Sigmoid colon (tissue), 4 donors: ENCODE results near the gene ANKS1A.

Source experiments
- POLR2A ChIP-seq, 2 donors: fragments of 450-650 bp; IDR thresholded peaks; one replicate each; pipeline ENCODE4 v1.6.1; 2016; ENCODE audit warnings: antibody characterized with exemption in 2 of 2, mild to moderate bottlenecking in 2 of 2, moderate library complexity in 2 of 2
- POLR2AphosphoS5 ChIP-seq, 4 donors: sonication (generic); formaldehyde crosslinking; IDR thresholded peaks; one replicate each; pipeline ENCODE4 v1.6.1; 2017; ENCODE audit warnings: antibody characterized with exemption in 4 of 4
- TF ChIP-seq, protein P1 (sequence below), 4 experiments: fragments of 450-650 bp in 3 of 4; fragments of 200-600 bp in 1 of 4; IDR thresholded peaks; one replicate each; pipeline ENCODE4 v1.5.1; 2016 to 2019; ENCODE audit warnings: antibody characterized with exemption in 4 of 4, mild to moderate bottlenecking in 3 of 4, moderate library complexity in 2 of 4

DNA sequence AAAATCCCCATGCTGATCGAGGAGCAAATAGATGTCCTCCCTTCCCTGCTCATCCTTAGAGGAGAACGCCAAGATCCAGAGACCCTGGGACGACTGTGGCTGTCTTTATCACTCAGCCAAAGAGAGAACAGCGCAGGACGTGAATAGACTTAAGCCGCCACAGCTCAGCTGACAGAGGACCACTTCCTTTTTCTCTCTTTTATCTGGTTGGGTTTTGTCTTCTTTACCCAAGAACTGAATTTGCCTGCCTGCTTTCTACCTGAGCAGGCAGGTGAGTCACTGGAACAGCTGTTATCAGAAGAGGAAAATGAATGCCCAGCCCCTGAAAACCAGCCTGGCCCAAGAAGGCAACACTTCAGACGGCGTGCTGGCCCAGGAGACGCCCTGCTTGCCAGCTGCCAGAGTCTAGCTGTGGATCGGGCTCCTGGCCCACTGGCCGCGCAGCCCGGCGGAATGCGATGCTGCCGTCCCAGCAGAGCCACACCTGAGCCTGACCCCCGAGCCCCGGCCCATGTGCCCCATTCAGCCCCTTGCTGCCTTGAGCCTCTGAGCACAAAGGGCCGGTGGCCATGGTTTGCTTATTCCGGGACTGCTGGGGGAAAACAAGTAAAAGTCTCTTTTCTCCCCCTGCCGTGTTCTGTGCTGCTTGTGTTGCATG, 169.9 kb downstream of the ANKS1A start:
- TF ChIP-seq, protein P1, sequence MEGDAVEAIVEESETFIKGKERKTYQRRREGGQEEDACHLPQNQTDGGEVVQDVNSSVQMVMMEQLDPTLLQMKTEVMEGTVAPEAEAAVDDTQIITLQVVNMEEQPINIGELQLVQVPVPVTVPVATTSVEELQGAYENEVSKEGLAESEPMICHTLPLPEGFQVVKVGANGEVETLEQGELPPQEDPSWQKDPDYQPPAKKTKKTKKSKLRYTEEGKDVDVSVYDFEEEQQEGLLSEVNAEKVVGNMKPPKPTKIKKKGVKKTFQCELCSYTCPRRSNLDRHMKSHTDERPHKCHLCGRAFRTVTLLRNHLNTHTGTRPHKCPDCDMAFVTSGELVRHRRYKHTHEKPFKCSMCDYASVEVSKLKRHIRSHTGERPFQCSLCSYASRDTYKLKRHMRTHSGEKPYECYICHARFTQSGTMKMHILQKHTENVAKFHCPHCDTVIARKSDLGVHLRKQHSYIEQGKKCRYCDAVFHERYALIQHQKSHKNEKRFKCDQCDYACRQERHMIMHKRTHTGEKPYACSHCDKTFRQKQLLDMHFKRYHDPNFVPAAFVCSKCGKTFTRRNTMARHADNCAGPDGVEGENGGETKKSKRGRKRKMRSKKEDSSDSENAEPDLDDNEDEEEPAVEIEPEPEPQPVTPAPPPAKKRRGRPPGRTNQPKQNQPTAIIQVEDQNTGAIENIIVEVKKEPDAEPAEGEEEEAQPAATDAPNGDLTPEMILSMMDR (IDR thresholded peaks at IDR 0.05) = no peak
- TF ChIP-seq POLR2A (IDR thresholded peaks at IDR 0.05) = no peak
- no peak for TF ChIP-seq POLR2AphosphoS5 (IDR thresholded peaks at IDR 0.05)
